GM23338 (cell line): ENCODE results near the gene RRP12. TPM values are rescaled to one million over a fixed set of nuclear protein-coding genes. Genes with fewer than 3 reads are reported as not detected.

Source experiments
- ATAC-seq: fragments of 200-7000 bp; cut with Tn5 transposase; 3 replicates; pipeline ENCODE4 v1.9.1; 2020
- DNase-seq: peaks from one replicate; pipeline ENCODE4 v3.0.0-alpha.2; 2015; ENCODE audit warnings: low spot score
- H2AFZ ChIP-seq: fragments of 200-600 bp; sonication (generic); 2 replicates; pipeline ENCODE4 v1.8.0; 2016; ENCODE audit warnings: antibody characterized with exemption, mild to moderate bottlenecking, moderate library complexity
- H3F3A ChIP-seq: fragments of 200-600 bp; sonication (generic); replicated peaks from 2 replicates; pipeline ENCODE4 v1.8.0; 2017; ENCODE audit warnings: antibody characterized with exemption, mixed run types, low read depth
- H3K27ac ChIP-seq: fragments of 200-600 bp; sonication (generic); 2 replicates; pipeline ENCODE4 v1.6.1; 2016; ENCODE audit warnings: low read depth
- H3K27me3 ChIP-seq: fragments of 200-600 bp; sonication (generic); 2 replicates; pipeline ENCODE4 v1.8.0; 2016; ENCODE audit warnings: mild to moderate bottlenecking, mixed run types, moderate library complexity; ENCODE audit not compliant: insufficient read depth
- H3K36me3 ChIP-seq: fragments of 200-600 bp; sonication (generic); 2 replicates; pipeline ENCODE4 v1.8.0; 2016; ENCODE audit warnings: mild to moderate bottlenecking; ENCODE audit not compliant: insufficient read depth
- H3K4me1 ChIP-seq: fragments of 200-600 bp; sonication (generic); 2 replicates; pipeline ENCODE4 v1.8.0; 2016; ENCODE audit warnings: mild to moderate bottlenecking, moderate library complexity; ENCODE audit not compliant: insufficient read depth
- H3K4me2 ChIP-seq: fragments of 200-600 bp; sonication (generic); 2 replicates; pipeline ENCODE4 v1.7.1; 2017; ENCODE audit warnings: mixed run types
- H3K4me3 ChIP-seq: fragments of 200-600 bp; sonication (generic); 2 replicates; pipeline ENCODE4 v1.6.1; 2016; ENCODE audit warnings: mixed run types
- H3K79me2 ChIP-seq: fragments of 200-600 bp; sonication (generic); replicated peaks from 2 replicates; pipeline ENCODE4 v1.8.0; 2017; ENCODE audit warnings: mild to moderate bottlenecking; ENCODE audit not compliant: insufficient read depth
- H3K9me2 ChIP-seq: fragments of 200-600 bp; sonication (generic); 2 replicates; pipeline ENCODE4 v1.8.0; 2017; ENCODE audit not compliant: insufficient read depth
- H4K20me1 ChIP-seq: fragments of 200-600 bp; sonication (generic); replicated peaks from 2 replicates; pipeline ENCODE4 v1.8.0; 2017; ENCODE audit warnings: mild to moderate bottlenecking; ENCODE audit not compliant: insufficient read depth
- H3K27ac Mint-ChIP-seq: 2 replicates; pipeline ENCODE4 v1.8.0; 2020; ENCODE audit warnings: inconsistent platforms, mild to moderate bottlenecking, moderate library complexity, mixed read lengths
- H3K27me3 Mint-ChIP-seq: 3 replicates; pipeline ENCODE4 v1.8.0; 2022; ENCODE audit warnings: low read depth, mild to moderate bottlenecking, moderate library complexity, mixed read lengths, inconsistent platforms; ENCODE audit not compliant: insufficient read depth, poor library complexity
- H3K36me3 Mint-ChIP-seq: 3 replicates; pipeline ENCODE4 v1.8.0; 2021; ENCODE audit warnings: low read depth, mild to moderate bottlenecking, inconsistent platforms, moderate library complexity, mixed read lengths
- H3K4me1 Mint-ChIP-seq: 3 replicates; pipeline ENCODE4 v1.8.0; 2020; ENCODE audit warnings: mild to moderate bottlenecking, inconsistent platforms, mixed read lengths
- H3K4me3 Mint-ChIP-seq: 3 replicates; pipeline ENCODE4 v1.8.0; 2021; ENCODE audit warnings: moderate library complexity, mild to moderate bottlenecking, inconsistent platforms, mixed read lengths
- H3K9me3 Mint-ChIP-seq: 3 replicates; pipeline ENCODE4 v1.8.0; 2020; ENCODE audit warnings: moderate library complexity, mild to moderate bottlenecking, inconsistent platforms, mixed read lengths
- CREB1 ChIP-seq: fragments of 250-450 bp; sonication (Bioruptor Pico); IDR thresholded peaks from 2 replicates; pipeline ENCODE4 v1.5.0; 2020; ENCODE audit warnings: low read depth, mild to moderate bottlenecking, moderate library complexity
- CTCF ChIP-seq, 2 experiments: fragments of 200-600 bp in 1 of 2; sonication (generic) in 1 of 2; conservative IDR thresholded peaks; 2 replicates each; pipeline versions ENCODE4 v1.5.1 to v1.6.1; 2016 to 2017; ENCODE audit warnings: antibody characterized with exemption in 2 of 2, low read depth in 2 of 2, mild to moderate bottlenecking in 2 of 2, moderate library complexity in 1 of 2
- ETS1 ChIP-seq: IDR thresholded peaks from 2 replicates; pipeline ENCODE4 v1.6.1; 2016; ENCODE audit warnings: antibody characterized with exemption
- EZH2 ChIP-seq: fragments of 200-600 bp; sonication (generic); IDR thresholded peaks from one replicate; pipeline ENCODE4 v1.8.0; 2017; ENCODE audit warnings: antibody characterized with exemption, mild to moderate bottlenecking, low read depth; ENCODE audit not compliant: unreplicated experiment
- EZH2phosphoT487 ChIP-seq: fragments of 200-600 bp; sonication (generic); IDR thresholded peaks from one replicate; pipeline ENCODE4 v1.8.1; 2018; ENCODE audit warnings: antibody characterized with exemption; ENCODE audit not compliant: unreplicated experiment
- JUNB ChIP-seq: IDR thresholded peaks from one replicate; pipeline ENCODE4 v1.6.1; 2016; ENCODE audit warnings: antibody characterized with exemption; ENCODE audit not compliant: unreplicated experiment
- NANOG ChIP-seq: IDR thresholded peaks from 2 replicates; pipeline ENCODE4 v1.6.1; 2016; ENCODE audit warnings: antibody characterized with exemption, borderline replicate concordance
- POLR2AphosphoS5 ChIP-seq: IDR thresholded peaks from 2 replicates; pipeline ENCODE4 v1.6.1; 2016; ENCODE audit warnings: antibody characterized with exemption, low read depth
- REST ChIP-seq: IDR thresholded peaks from one replicate; pipeline ENCODE4 v1.6.1; 2018; ENCODE audit warnings: antibody characterized with exemption; ENCODE audit not compliant: unreplicated experiment
- STAT1 ChIP-seq: IDR thresholded peaks from one replicate; pipeline ENCODE4 v1.6.1; 2016; ENCODE audit warnings: antibody characterized with exemption; ENCODE audit not compliant: unreplicated experiment
- ZNF114 ChIP-seq: fragments of 250-450 bp; sonication (Bioruptor Pico); IDR thresholded peaks from 2 replicates; pipeline ENCODE4 v1.5.0; 2020; ENCODE audit warnings: mild to moderate bottlenecking, moderate library complexity
- ZNF331 ChIP-seq: fragments of 250-450 bp; sonication (Bioruptor Pico); IDR thresholded peaks from 2 replicates; pipeline ENCODE4 v1.5.0; 2020; ENCODE audit warnings: low read depth, mild to moderate bottlenecking, moderate library complexity
- ZNF462 ChIP-seq: fragments of 250-450 bp; sonication (Bioruptor Pico); IDR thresholded peaks from 2 replicates; pipeline ENCODE4 v1.5.0; 2020; ENCODE audit warnings: mild to moderate bottlenecking, moderate library complexity
- long read RNA-seq: library from polyadenylated mRNA; unstranded; transcript quantifications from one replicate; pipeline ENCODE4 v2.0.0, GENCODE V29; 2020; ENCODE audit not compliant: unreplicated experiment
- polyA plus RNA-seq: library from polyadenylated mRNA; unstranded; fragments of >200 nt; fragmentation: Nextera tagmentation; extraction: Ambion mirVana; gene quantifications from 2 replicates; pipeline ENCODE4 v1.2.1, GENCODE V29; 2016
- total RNA-seq: library from RNA; depleted of rRNA; stranded (reverse); fragments of >200 nt; shearing (Covaris generic); gene quantifications from 2 replicates; pipeline ENCODE4 v1.2.3, GENCODE V29; 2014; rRNA removed

The RRP12 gene
- total RNA-seq, result 62.6 and 66.4 TPM in 2 replicates
- 49.5 and 53.4 TPM in 2 replicates for polyA plus RNA-seq
- long read RNA-seq, full-length matches to known transcripts, result 2 of 13 reads
- long read RNA-seq, partial matches to known transcripts, result 5 of 13 reads
- long read RNA-seq, other reads (novel, unspliced or antisense), result 6 of 13 reads

- Histone ChIP-seq H3K4me3 (peak within 1 kb of the TSS; percentile 82), H2AFZ (no peak within 1 kb of the TSS), H3K36me3 (peaks cover 26% of the 10 kb centered on the region), H3F3A (peaks cover under 1% of the 10 kb centered on the region; the same call in 1 of the 2 replicates), H3K4me2 (peak within 1 kb of the TSS; percentile 100), H3K4me1 (peaks cover 8% of the 10 kb centered on the region; the same call in 1 of the 2 replicates), H3K27ac (peak within 1 kb of the TSS; percentile 55), H4K20me1 (peaks cover 9% of the 10 kb centered on the region), H3K27me3 (no peaks in the 10 kb centered on the region), H3K9me2 (no peaks in the 10 kb centered on the region), H3K79me2 (peaks cover 23% of the 10 kb centered on the region)
- H3K4me3 Mint-ChIP-seq, result peak within 1 kb of the TSS; percentile 97
- no peaks in the 10 kb centered on the region for H3K9me3 Mint-ChIP-seq
- ATAC-seq (peak; percentile 94), DNase-seq (peak; percentile 100)
- H3K27ac Mint-ChIP-seq, result peak within 1 kb of the TSS; percentile 96
- H3K36me3 Mint-ChIP-seq, result peaks cover 23% of the 10 kb centered on the region
- H3K4me1 Mint-ChIP-seq, result peaks cover 5% of the 10 kb centered on the region; the same call in 2 of the 3 replicates
- no peak for TF ChIP-seq REST
- TF ChIP-seq ZNF462 (CRISPR knock-in tag), result no peak
- TF ChIP-seq JUNB, result no peak
- 0 out of 4 replicates have a peak, but pooled peaks of 1 of the 2 experiments have one; percentile 14 for TF ChIP-seq CTCF (conservative IDR thresholded peaks at IDR 0.05; ENCODE audit: low read depth in 2 of 2)
- no peak for TF ChIP-seq STAT1
- TF ChIP-seq ZNF114 (CRISPR knock-in tag), result no peak
- peak; percentile 93 for TF ChIP-seq CREB1
- TF ChIP-seq ETS1, result peak; percentile 78
- TF ChIP-seq POLR2AphosphoS5, result peak; percentile 71
- no peak for TF ChIP-seq EZH2phosphoT487
- no peak for TF ChIP-seq ZNF331 (CRISPR knock-in tag)
- TF ChIP-seq EZH2, result no peak
- no peak for TF ChIP-seq NANOG
- peaks cover 3% of the 10 kb centered on the region for H3K27me3 Mint-ChIP-seq
These were observed at the start of gene RRP12 for GRCh38 chr10:97400665-97401454. RRP12 (minus strand) TSS chr10:97401340; CDS start chr10:97401231, 109 bp downstream.
